Thyroid gland (tissue), 4 donors: Measurements from ENCODE around the gene PDIA4. TPM values are rescaled to one million over a fixed set of nuclear protein-coding genes. Genes with fewer than 3 reads are reported as not detected.

Experiments
- DNase-seq, 2 donors: peaks; one replicate each; pipeline ENCODE4 v3.0.0-alpha.2; 2019
- H3K27ac ChIP-seq, 3 donors: fragments of 200-600 bp; sonication (generic); 1 replicate in 2 of 3; 2 replicates in 1 of 3; pipeline ENCODE4 v1.5.1; 2016 to 2019; ENCODE audit warnings: mild to moderate bottlenecking in 1 of 3, moderate library complexity in 1 of 3
- H3K27me3 ChIP-seq: fragments of 200-600 bp; sonication (generic); one replicate; pipeline ENCODE4 v1.5.1; 2019
- H3K36me3 ChIP-seq, 2 donors: fragments of 200-600 bp; sonication (generic); one replicate each; pipeline ENCODE4 v1.5.1; 2016 to 2019
- H3K4me1 ChIP-seq, 2 donors: fragments of 200-600 bp; sonication (generic); one replicate each; pipeline ENCODE4 v1.5.1; 2017 to 2019
- H3K4me3 ChIP-seq, 3 donors: fragments of 200-600 bp; sonication (generic); replicated peaks in 1 of 3; 1 replicate in 2 of 3; 2 replicates in 1 of 3; pipeline ENCODE4 v1.5.1; 2016; ENCODE audit warnings: mild to moderate bottlenecking in 1 of 3
- H3K9me3 ChIP-seq: fragments of 200-600 bp; sonication (generic); one replicate; pipeline ENCODE4 v1.5.1; 2017
- CTCF ChIP-seq, 6 experiments: fragments of 200-600 bp in 3 of 6; fragments of 450-650 bp in 3 of 6; sonication (generic) in 3 of 6; IDR thresholded peaks; one replicate each; pipeline ENCODE4 v1.5.1; 2016 to 2019; ENCODE audit warnings: antibody characterized with exemption in 6 of 6, mild to moderate bottlenecking in 2 of 6, inconsistent platforms in 1 of 6, moderate library complexity in 1 of 6
- POLR2A ChIP-seq, 2 donors: fragments of 450-650 bp; IDR thresholded peaks; one replicate each; pipeline ENCODE4 v1.6.1; 2017; ENCODE audit warnings: antibody characterized with exemption in 2 of 2, mild to moderate bottlenecking in 2 of 2, moderate library complexity in 1 of 2
- WGBS, 2 donors: methylation state at CpG; one replicate each; pipeline ENCODE4 v1.1.5; 2017; 5-methylcytosine and 5-hydroxymethylcytosine counted together
- intact Hi-C: fragments of 100-400 bp; cut with DNase I; formaldehyde crosslinking; loops from one replicate; pipeline ENCODE4 v1.15.1; 2023
- total RNA-seq, 4 donors: library from RNA; depleted of rRNA; stranded (reverse); fragments of >200 nt; gene quantifications; one replicate each; pipeline ENCODE4 v1.2.3, GENCODE V29; 2016

The PDIA4 gene
- total RNA-seq, 4 donors from 2014 or later, result 172 to 749 (median 498) TPM

GRCh38 chr7:149053384-149053783 lies 25.1 kb upstream of the PDIA4 start:
- Histone ChIP-seq H3K27ac (no peak overlapping the region), H3K4me1 (no peaks in the 10 kb centered on the region), H3K9me3 (no peaks in the 10 kb centered on the region), H3K36me3 (no peaks in the 10 kb centered on the region), H3K4me3 (no peak overlapping the region), H3K27me3 (no peaks in the 10 kb centered on the region)
- DNase-seq, result no peak
- intact Hi-C loops, result no loop called here
- TF ChIP-seq POLR2A (IDR thresholded peaks at IDR 0.05), result no peak
- no peak for TF ChIP-seq CTCF (IDR thresholded peaks at IDR 0.05)
- 92 to 96% methylated on average over 1 of the region's 1 CpG for WGBS, 2 donors

GRCh38 chr7:149050941-149051340 lies 22.6 kb upstream of the PDIA4 start:
- no peak overlapping the region for H3K4me3 ChIP-seq
- 93 to 94% methylated on average over 3 of the region's 3 CpGs for WGBS, 2 donors
- no peaks in the 10 kb centered on the region for H3K9me3 ChIP-seq
- no peak for DNase-seq
- no peaks in the 10 kb centered on the region for H3K27me3 ChIP-seq
- TF ChIP-seq POLR2A (IDR thresholded peaks at IDR 0.05) (no peak), CTCF (IDR thresholded peaks at IDR 0.05) (no peak)
- intact Hi-C loops, result no loop called here
- H3K4me1 ChIP-seq, result no peaks in the 10 kb centered on the region
- no peaks in the 10 kb centered on the region for H3K36me3 ChIP-seq
- H3K27ac ChIP-seq, result no peak overlapping the region

- intact Hi-C loops, result no loop called here
- Histone ChIP-seq H3K4me1 (no peaks in the 10 kb centered on the region), H3K27ac (no peak overlapping the region), H3K27me3 (no peaks in the 10 kb centered on the region), H3K9me3 (no peaks in the 10 kb centered on the region), H3K4me3 (no peak overlapping the region), H3K36me3 (no peaks in the 10 kb centered on the region)
- TF ChIP-seq CTCF (IDR thresholded peaks at IDR 0.05) (no peak), POLR2A (IDR thresholded peaks at IDR 0.05) (no peak)
- WGBS, 2 donors, result 95 to 97% methylated on average over 3 of the region's 3 CpGs
- no peak for DNase-seq
Measured at GRCh38 chr7:149048805-149049204, 20.5 kb upstream of the PDIA4 start.

- WGBS, 2 donors, result 92 to 98% methylated on average over 2 of the region's 2 CpGs
- intact Hi-C loops, result no loop called here
- no peaks in the 10 kb centered on the region for H3K36me3 ChIP-seq
- no peak for DNase-seq
- H3K27ac ChIP-seq, result no peak overlapping the region
- no peaks in the 10 kb centered on the region for H3K27me3 ChIP-seq
- TF ChIP-seq CTCF (IDR thresholded peaks at IDR 0.05) (no peak), POLR2A (IDR thresholded peaks at IDR 0.05) (no peak)
- H3K9me3 ChIP-seq, result no peaks in the 10 kb centered on the region
- H3K4me3 ChIP-seq, result no peak overlapping the region
- H3K4me1 ChIP-seq, result no peaks in the 10 kb centered on the region
Measured at GRCh38 chr7:149046416-149046815, 18.1 kb upstream of the PDIA4 start.

- TF ChIP-seq POLR2A (IDR thresholded peaks at IDR 0.05) (no peak), CTCF (IDR thresholded peaks at IDR 0.05) (no peak)
- WGBS, 2 donors, result 94 to 96% methylated on average over 8 of the region's 8 CpGs
- no peak for DNase-seq
Measured at GRCh38 chr7:149043936-149044335, 15.6 kb upstream of the PDIA4 start.

More at GRCh38 chr7:149043936-149044335, 15.6 kb upstream of the PDIA4 start:
- no peak overlapping the region for H3K4me3 ChIP-seq
- no peak overlapping the region for H3K27ac ChIP-seq
- intact Hi-C loops, result no loop called here
- no peaks in the 10 kb centered on the region for H3K4me1 ChIP-seq
- H3K36me3 ChIP-seq, result no peaks in the 10 kb centered on the region
- no peaks in the 10 kb centered on the region for H3K27me3 ChIP-seq
- H3K9me3 ChIP-seq, result no peaks in the 10 kb centered on the region
